Stimulated activated CD4-positive, alpha-beta T cell treated with anti-CD3 and anti-CD28 coated beads, TNF-alpha, amount 100 ng/mL, for 24 hours (primary cell): ENCODE results near the gene CXCL12.

Experiments
- DNase-seq, 3 experiments: peaks; one replicate each; pipeline ENCODE4 v3.0.0-alpha.2; 2020; ENCODE audit warnings: low read depth in 3 of 3

The CXCL12 gene

GRCh38 chr10:44364566-44364965 is 20.3 kb downstream of the CXCL12 start:
- DNase-seq: no peak

GRCh38 chr10:44363716-44364115 is 21.2 kb downstream of the CXCL12 start:
- DNase-seq: no peak

- no peak for DNase-seq
Measured at GRCh38 chr10:44362866-44363711, 21.8 kb downstream of the CXCL12 start.

GRCh38 chr10:44361109-44361508 is 23.8 kb downstream of the CXCL12 start:
- no peak for DNase-seq

- no peak for DNase-seq
Measured at GRCh38 chr10:44358080-44358771, 26.7 kb downstream of the CXCL12 start.

- no peak for DNase-seq
Measured at GRCh38 chr10:44357023-44357540, 27.8 kb downstream of the CXCL12 start.

- DNase-seq: no peak
Measured at GRCh38 chr10:44356139-44357022, 28.5 kb downstream of the CXCL12 start.

GRCh38 chr10:44355630-44356029 is 29.3 kb downstream of the CXCL12 start:
- no peak for DNase-seq

GRCh38 chr10:44354771-44355170 is 30.1 kb downstream of the CXCL12 start:
- no peak for DNase-seq

- no peak for DNase-seq
Measured at GRCh38 chr10:44353721-44354120, 31.2 kb downstream of the CXCL12 start.

GRCh38 chr10:44353128-44353390 is 31.8 kb downstream of the CXCL12 start:
- no peak for DNase-seq

- DNase-seq: no peak
Measured at GRCh38 chr10:44352316-44353127, 32.4 kb downstream of the CXCL12 start.

GRCh38 chr10:44348496-44348895 is 36.4 kb downstream of the CXCL12 start:
- no peak for DNase-seq

GRCh38 chr10:44347609-44348400 is 37.1 kb downstream of the CXCL12 start:
- DNase-seq: no peak

GRCh38 chr10:44344727-44345126 is 40.2 kb downstream of the CXCL12 start:
- no peak for DNase-seq

GRCh38 chr10:44343843-44344242 is 41.1 kb downstream of the CXCL12 start:
- DNase-seq: no peak

- DNase-seq: no peak
Measured at GRCh38 chr10:44341886-44342285, 43.0 kb downstream of the CXCL12 start.

- DNase-seq: no peak
Measured at GRCh38 chr10:44340557-44340956, 44.3 kb downstream of the CXCL12 start.

- no peak for DNase-seq
Measured at GRCh38 chr10:44339218-44339617, 45.7 kb downstream of the CXCL12 start.

- DNase-seq: no peak
Measured at GRCh38 chr10:44337081-44337480, 47.8 kb downstream of the CXCL12 start.
